ENCODE measurements around the gene RAMP2.

DNA sequence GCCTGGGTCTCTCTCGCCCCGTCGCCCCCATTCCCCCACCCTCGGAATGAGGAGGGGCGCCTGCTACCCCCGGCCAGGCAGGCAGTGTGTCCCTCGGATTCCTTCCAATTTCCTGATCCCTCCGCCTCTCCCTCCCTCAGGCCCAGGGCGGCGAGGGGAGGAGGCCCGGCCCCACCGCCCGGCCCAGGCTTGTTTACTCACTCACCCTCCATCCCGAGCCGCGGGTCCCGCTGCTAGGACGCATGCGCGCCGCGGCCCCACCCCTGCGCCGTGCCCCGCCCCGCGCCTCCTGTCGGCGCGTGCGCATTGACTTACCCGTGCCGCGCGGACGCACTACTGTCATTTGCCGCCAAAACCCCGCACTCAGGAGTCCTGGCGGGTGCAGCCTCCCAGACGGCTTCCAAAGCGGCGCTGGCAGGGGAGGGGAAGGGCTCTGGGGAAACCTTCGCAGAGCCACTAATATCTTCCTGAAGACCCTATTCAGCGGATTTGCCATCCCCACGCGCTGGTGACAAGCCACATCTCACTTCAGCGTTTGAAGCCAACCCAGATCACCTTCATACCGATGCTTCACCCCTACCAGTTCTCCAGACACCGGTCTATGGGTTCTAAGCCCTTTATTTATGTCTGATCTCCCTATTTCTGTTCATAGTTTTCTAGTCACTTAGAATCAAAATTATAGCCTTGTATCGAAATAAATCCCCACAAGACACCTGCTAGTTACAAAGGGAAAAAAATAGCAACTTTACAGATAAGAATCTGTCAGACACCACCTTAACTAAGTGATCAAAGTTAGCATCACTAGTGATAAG is 16.0 kb upstream of the RAMP2 start, which contains the start of gene EZH1:
- TF ChIP-seq, protein P1, sequence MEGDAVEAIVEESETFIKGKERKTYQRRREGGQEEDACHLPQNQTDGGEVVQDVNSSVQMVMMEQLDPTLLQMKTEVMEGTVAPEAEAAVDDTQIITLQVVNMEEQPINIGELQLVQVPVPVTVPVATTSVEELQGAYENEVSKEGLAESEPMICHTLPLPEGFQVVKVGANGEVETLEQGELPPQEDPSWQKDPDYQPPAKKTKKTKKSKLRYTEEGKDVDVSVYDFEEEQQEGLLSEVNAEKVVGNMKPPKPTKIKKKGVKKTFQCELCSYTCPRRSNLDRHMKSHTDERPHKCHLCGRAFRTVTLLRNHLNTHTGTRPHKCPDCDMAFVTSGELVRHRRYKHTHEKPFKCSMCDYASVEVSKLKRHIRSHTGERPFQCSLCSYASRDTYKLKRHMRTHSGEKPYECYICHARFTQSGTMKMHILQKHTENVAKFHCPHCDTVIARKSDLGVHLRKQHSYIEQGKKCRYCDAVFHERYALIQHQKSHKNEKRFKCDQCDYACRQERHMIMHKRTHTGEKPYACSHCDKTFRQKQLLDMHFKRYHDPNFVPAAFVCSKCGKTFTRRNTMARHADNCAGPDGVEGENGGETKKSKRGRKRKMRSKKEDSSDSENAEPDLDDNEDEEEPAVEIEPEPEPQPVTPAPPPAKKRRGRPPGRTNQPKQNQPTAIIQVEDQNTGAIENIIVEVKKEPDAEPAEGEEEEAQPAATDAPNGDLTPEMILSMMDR (IDR thresholded peaks at IDR 0.05), result peak in 4 of 7 experiments; percentile 26 to 38 (median 31)
- peak; percentile 50 to 85 (median 76) for TF ChIP-seq POLR2A (IDR thresholded peaks at IDR 0.05)
